Activated CD4-positive, alpha-beta T cell treated with anti-CD3 and anti-CD28 coated beads, Interleukin-2, amount 10 ng/mL, durations not matched to agents 24 days and 14 days (primary cell): ENCODE measurements around the gene RXRA. TPM values are rescaled to one million over a fixed set of nuclear protein-coding genes. Genes with fewer than 3 reads are reported as not detected.

ENCODE experiments used
- DNase-seq: peaks from one replicate; pipeline ENCODE4 v3.0.0; 2022
- H3K27ac Mint-ChIP-seq: one replicate; pipeline ENCODE4 v1.8.0; 2022; ENCODE audit warnings: mild to moderate bottlenecking, mixed read lengths
- H3K27me3 Mint-ChIP-seq: one replicate; pipeline ENCODE4 v1.8.0; 2022; ENCODE audit warnings: mixed read lengths
- H3K36me3 Mint-ChIP-seq: one replicate; pipeline ENCODE4 v1.8.0; 2022; ENCODE audit warnings: low read depth, mild to moderate bottlenecking, mixed read lengths
- H3K4me1 Mint-ChIP-seq: one replicate; pipeline ENCODE4 v1.8.0; 2021; ENCODE audit warnings: mixed read lengths
- H3K4me3 Mint-ChIP-seq: one replicate; pipeline ENCODE4 v1.8.0; 2022; ENCODE audit warnings: mild to moderate bottlenecking, moderate library complexity, mixed read lengths
- H3K9me3 Mint-ChIP-seq: one replicate; pipeline ENCODE4 v1.8.0; 2021; ENCODE audit warnings: mixed read lengths
- intact Hi-C: fragments of 100-400 bp; cut with micrococcal nuclease; formaldehyde crosslinking; loops from one replicate; pipeline ENCODE4 v1.15.1; 2023
- total RNA-seq: library from RNA; stranded (reverse); gene quantifications from 2 replicates; pipeline ENCODE4 v1.2.3, GENCODE V29; 2022

The RXRA gene
- total RNA-seq, 1 donor from 2014 or later: 4.8 TPM

DNA sequence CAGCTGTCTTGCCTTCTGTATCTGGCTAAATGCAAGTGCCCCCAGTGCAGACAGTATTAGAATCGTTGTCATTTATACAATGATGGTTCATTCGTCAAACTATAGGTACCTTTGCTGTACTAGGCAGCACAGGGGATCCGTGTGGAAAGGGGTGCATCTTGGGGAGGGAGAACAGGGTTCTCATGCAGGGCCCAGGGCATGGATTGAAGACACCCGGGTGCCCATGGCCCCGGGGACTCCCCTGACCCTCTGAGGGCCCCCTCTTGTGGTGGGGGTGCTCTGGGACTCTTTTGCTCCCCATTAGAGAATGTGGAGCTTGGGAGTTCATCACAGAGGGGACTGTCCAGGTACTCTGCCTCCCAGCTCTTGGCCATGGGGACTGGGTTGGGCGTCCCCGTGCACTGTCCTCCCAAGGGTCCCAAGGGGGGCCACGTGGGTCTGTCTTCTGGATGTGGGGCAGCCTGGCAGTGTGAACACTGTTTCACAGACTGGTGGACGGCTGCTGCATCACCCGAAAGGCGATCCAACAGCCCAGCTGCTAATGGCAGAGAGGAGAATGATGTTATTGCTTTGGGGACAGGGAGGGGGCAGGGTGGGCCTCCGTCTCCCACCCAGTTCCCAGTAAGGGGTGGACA, 36.9 kb upstream of the RXRA start:
- no peak overlapping the region for H3K4me3 Mint-ChIP-seq
- no peaks in the 10 kb centered on the region for H3K9me3 Mint-ChIP-seq
- no peaks in the 10 kb centered on the region for H3K27me3 Mint-ChIP-seq
- no peaks in the 10 kb centered on the region for H3K36me3 Mint-ChIP-seq
- intact Hi-C loops: no loop called here
- H3K4me1 Mint-ChIP-seq: no peaks in the 10 kb centered on the region
- H3K27ac Mint-ChIP-seq: no peak overlapping the region
- DNase-seq: no peak

DNA sequence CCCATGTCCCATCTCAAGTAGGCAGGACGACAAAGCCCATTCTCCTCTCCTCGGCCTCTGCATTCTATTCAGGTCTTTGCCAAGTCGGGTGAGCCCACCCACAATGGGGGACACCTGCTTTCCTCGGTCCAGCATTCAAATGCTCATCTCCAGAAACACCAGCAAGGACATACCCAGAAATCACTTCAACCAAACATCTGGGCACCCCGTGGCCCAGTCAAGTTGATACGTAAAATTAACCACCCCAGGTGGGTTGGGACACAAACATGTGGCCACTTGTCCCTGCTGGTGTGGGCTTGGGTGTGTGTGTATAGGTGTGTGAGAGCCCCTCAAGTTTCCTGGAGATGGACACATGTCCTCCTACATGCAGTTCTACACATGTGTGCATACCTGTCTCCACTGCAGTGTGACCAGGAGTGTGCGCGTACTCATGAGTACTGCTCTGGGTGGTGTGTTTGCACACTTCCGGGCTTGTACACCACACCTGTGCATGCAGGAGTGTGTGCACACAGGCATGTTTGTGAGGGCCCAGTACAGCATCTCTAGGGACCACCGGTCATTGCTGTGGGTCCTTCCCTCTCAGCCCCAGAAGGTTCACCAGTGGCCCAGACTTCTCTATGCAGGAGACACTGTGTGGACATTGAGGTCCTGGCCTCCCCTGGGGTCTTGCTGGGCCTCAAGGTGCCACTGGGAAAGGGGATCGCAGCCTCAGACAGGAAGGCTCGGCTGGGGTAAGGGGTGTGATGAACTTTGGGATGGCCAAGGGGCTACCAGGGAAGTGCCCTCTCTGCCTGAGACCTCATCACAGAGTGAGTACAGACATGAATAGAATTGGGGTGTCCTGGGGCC, 35.4 kb upstream of the RXRA start:
- no peak for DNase-seq
- intact Hi-C loops: no loop called here
- Mint-ChIP-seq H3K36me3 (no peaks in the 10 kb centered on the region), H3K27me3 (no peaks in the 10 kb centered on the region), H3K4me3 (no peak overlapping the region), H3K9me3 (no peaks in the 10 kb centered on the region), H3K4me1 (no peaks in the 10 kb centered on the region), H3K27ac (no peak overlapping the region)

DNA sequence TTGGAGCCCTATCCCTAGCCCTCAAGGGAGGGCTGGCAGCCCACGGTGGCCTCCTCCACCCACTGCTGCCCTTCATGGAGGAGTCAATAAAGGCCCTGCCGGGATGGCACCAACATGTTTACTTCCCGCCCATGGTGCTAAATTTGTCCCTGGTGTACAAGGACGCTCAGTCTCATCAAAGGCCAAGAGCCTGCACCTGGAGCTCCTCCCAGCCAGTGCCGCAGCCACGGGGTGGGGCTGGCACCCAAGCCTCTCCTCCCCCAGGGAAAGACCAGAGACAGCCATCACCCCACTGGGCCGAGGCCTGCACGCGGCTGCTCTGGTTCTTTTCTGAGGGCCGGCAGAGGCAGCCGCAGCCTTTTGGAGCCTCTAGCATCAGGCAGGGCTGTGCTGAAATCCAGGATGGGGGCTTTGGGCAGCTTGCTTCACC, 34.8 kb upstream of the RXRA start:
- no peak overlapping the region for H3K4me3 Mint-ChIP-seq
- no peaks in the 10 kb centered on the region for H3K9me3 Mint-ChIP-seq
- H3K36me3 Mint-ChIP-seq: no peaks in the 10 kb centered on the region
- no peak for DNase-seq
- H3K27me3 Mint-ChIP-seq: no peaks in the 10 kb centered on the region
- H3K4me1 Mint-ChIP-seq: no peaks in the 10 kb centered on the region
- intact Hi-C loops: no loop called here
- H3K27ac Mint-ChIP-seq: no peak overlapping the region

DNA sequence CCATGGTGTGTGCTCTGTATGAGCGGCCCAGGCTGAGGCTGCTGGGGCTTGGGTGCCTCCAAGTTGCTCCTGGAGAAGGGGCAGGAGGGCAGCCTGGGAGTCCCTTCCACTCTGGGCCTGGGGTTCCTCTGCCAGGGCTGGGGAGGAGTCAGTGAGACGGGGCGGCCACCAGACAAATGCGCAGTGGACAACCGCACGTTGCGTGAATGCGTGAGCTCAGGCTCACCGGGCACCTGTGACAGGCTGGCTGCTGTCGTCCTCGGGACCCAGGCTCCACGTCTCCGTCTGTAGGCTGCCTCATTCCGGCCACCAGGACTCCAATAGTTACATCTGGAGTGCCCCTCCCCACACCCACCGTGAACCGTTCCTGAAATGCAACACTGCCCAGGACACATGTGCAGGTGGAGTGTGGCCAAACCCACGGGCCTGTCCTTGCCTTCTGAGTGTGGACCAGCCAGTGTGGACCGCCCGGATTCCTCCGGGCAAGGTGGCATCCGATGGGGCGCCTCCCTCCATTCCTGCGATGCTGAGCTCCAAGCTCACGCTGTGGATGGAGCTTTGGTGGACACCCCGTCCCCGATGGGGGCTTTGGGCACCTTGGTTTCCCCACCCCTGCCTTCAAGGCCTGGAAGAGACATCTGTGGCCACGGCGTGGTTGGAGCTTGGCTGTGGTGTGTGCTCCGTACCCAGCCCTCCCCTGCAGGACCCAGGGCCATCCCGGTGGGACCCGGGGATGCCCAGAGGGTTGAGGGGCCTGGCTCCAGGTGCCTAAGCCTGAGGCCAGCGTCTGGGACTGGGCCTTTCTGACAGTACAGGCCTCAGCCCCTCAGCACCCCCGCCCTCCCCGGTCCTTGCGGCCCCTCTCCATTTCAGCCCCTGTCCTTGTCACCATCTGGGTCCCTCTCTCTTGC, 34.0 kb upstream of the RXRA start:
- H3K27ac Mint-ChIP-seq: no peak overlapping the region
- H3K36me3 Mint-ChIP-seq: no peaks in the 10 kb centered on the region
- no peaks in the 10 kb centered on the region for H3K4me1 Mint-ChIP-seq
- H3K27me3 Mint-ChIP-seq: no peaks in the 10 kb centered on the region
- H3K4me3 Mint-ChIP-seq: no peak overlapping the region
- intact Hi-C loops: no loop called here
- no peak for DNase-seq
- H3K9me3 Mint-ChIP-seq: no peaks in the 10 kb centered on the region

DNA sequence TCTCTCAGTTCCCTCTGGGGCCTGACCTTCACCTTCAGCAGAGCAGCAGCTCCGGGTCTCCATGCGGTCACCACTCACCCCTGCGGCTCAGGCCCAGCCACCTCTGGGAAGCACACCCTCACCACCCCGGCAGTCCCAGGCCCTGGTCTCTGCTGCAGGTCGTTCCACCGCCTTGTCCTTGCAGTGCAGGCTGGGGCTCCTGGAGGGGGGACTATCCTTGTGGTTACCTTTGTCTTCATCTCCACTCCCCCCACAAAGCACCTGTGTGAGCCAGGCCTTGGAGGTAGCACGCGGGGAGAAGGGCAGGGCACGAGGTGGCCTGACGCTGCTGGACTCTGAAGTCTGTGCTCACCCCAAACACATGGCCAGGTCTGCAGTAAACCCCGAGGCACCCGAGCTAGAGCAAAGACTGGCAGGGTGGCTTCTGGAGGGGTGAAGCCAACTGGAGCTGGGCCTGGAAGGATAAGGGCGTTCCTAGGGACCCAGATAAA, 33.2 kb upstream of the RXRA start:
- no peak overlapping the region for H3K27ac Mint-ChIP-seq
- H3K36me3 Mint-ChIP-seq: no peaks in the 10 kb centered on the region
- H3K4me1 Mint-ChIP-seq: no peaks in the 10 kb centered on the region

DNA sequence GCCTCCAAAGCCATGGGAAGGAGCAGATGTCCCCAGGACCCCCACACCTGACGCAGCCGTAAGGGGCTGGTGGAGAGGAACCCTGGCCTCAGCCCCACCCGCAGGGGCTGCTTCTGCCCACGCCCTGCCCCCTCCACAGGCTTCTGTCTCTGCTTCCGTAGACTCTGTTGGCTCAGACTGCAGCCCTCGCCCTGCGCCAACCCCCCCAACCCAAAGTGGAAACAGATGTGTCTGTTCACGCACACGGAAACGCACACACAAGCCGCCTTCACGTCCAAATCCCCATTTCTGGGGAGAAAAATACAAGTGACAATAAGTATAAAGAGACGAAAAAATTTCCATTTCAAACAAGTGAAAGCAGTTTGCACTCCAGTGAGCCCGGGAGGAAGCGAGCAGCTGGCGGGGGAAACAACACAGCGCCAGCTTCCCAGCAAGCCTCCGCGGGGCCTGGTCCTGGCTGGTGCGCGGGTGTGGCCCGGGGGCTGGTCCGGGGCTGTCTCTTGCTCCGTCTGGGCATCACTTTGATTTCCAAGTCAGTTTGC, 32.6 kb upstream of the RXRA start:
- DNase-seq: no peak
- no peak overlapping the region for H3K27ac Mint-ChIP-seq
- H3K9me3 Mint-ChIP-seq: no peaks in the 10 kb centered on the region
- H3K4me1 Mint-ChIP-seq: no peaks in the 10 kb centered on the region
- H3K4me3 Mint-ChIP-seq: no peak overlapping the region
- H3K36me3 Mint-ChIP-seq: no peaks in the 10 kb centered on the region
- intact Hi-C loops: no loop called here
- no peaks in the 10 kb centered on the region for H3K27me3 Mint-ChIP-seq

More for the DNA sequence above, 33.2 kb upstream of the RXRA start:
- no peak overlapping the region for H3K4me3 Mint-ChIP-seq
- H3K9me3 Mint-ChIP-seq: no peaks in the 10 kb centered on the region
- no peak for DNase-seq
- no peaks in the 10 kb centered on the region for H3K27me3 Mint-ChIP-seq
- intact Hi-C loops: no loop called here

DNA sequence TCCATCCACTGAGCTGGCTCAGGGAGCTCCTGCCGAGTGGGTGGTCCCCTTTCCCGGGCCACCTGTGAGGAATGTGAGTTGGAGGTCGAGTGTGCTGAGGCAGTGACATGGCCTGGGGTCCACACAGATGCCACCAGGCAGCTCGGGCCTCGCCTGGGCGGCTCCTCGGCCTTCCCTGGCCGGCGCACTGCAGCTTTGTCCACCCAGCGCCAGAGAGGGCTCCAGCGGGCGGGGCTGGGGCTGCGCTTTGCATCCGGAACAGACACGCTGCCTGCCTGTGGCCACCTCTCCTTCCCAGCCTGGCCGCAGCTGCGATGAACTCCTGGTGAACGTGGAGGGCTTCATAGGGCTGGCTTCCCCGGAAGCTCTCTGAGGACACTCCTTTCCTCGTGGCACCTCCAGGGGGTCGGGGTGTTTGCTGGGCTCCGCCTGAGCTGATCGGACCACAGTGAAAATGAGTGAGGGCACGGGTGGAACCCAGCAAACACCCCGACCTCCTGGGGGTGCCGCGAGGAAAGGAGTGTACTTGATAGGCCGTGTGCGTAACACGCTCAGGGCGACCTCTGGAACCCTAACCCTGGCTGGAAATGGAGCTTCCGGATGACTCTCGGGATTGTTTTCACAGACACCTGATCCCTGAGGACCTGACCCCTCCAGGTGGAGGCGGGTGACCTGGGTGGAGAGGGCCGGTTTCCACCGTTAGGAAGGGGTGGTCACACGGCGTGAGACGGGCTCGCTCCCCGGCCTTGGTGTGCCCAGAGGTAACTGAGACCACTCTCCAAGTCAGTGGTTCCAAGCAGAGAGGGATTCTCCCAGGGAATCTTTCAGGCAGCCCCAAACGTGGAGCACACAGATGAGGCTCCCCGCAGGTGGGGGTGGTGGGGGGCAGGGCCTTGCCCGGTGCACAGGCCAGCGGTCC, 31.8 kb upstream of the RXRA start:
- Mint-ChIP-seq H3K36me3 (no peaks in the 10 kb centered on the region), H3K27ac (no peak overlapping the region), H3K27me3 (no peaks in the 10 kb centered on the region), H3K4me3 (no peak overlapping the region), H3K9me3 (no peaks in the 10 kb centered on the region), H3K4me1 (no peaks in the 10 kb centered on the region)
- DNase-seq: no peak
- intact Hi-C loops: no loop called here

DNA sequence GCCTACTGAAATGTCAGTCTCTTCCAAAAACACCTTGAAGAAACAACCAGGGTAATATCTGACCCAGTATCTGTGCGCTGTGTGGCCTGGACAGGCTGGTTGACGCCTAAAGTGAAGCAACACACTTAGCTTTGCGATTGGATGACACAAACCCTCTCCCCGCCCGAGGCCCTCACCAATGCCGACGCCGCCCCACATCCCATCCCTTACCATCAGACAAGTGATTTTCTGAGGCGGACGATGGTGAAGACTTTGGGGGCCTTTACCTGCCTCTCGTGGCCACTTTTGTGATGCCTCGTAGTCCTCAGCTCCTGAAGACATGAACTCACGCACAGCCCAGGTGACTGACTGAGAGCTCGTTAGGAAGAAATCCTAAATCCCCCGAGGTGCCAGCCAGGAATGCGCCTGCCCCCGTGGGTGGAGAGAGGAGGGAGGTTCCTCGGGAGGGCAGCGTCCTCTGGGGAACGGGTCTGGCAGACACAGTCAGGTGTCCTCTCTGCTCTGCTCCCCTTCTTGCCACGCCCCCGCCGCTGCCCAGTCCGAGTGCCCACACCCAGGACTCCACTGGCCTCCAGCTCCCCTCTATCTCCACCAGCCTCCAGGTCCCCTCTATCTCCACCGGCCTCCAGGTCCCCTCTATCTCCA, 31.0 kb upstream of the RXRA start:
- no peaks in the 10 kb centered on the region for H3K36me3 Mint-ChIP-seq
- no peaks in the 10 kb centered on the region for H3K27me3 Mint-ChIP-seq
- H3K9me3 Mint-ChIP-seq: no peaks in the 10 kb centered on the region
- DNase-seq: no peak
- H3K27ac Mint-ChIP-seq: no peak overlapping the region
- no peak overlapping the region for H3K4me3 Mint-ChIP-seq
- intact Hi-C loops: no loop called here
- H3K4me1 Mint-ChIP-seq: no peaks in the 10 kb centered on the region

DNA sequence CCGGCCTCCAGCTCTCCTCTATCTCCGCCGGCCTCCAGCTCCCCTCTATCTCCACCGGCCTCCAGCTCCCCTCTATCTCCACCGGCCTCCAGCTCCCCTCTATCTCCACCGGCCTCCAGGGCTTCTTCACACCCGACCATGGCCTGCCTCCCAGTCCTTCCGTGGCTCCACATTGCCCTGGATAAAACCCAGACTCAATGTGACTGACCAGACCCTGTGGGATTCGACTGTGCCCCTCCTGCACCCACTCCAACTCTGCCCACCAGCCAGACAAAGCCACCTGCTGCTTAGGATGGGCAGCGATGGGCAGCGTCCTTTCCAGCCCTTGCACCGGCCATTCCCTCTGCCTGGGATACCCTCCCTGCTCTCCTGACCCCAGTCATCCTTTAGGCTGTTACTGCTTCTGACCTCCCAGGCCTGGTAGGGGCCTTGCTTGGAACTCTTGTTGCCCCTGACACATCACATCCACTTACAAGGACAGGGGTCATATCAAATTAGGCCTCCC, 30.5 kb upstream of the RXRA start:
- intact Hi-C loops: no loop called here
- peaks cover 1% of the 10 kb centered on the region for H3K4me1 Mint-ChIP-seq
- no peaks in the 10 kb centered on the region for H3K36me3 Mint-ChIP-seq
- no peak overlapping the region for H3K4me3 Mint-ChIP-seq
- H3K9me3 Mint-ChIP-seq: no peaks in the 10 kb centered on the region
- H3K27me3 Mint-ChIP-seq: peaks cover 3% of the 10 kb centered on the region
- DNase-seq: no peak
- no peak overlapping the region for H3K27ac Mint-ChIP-seq

DNA sequence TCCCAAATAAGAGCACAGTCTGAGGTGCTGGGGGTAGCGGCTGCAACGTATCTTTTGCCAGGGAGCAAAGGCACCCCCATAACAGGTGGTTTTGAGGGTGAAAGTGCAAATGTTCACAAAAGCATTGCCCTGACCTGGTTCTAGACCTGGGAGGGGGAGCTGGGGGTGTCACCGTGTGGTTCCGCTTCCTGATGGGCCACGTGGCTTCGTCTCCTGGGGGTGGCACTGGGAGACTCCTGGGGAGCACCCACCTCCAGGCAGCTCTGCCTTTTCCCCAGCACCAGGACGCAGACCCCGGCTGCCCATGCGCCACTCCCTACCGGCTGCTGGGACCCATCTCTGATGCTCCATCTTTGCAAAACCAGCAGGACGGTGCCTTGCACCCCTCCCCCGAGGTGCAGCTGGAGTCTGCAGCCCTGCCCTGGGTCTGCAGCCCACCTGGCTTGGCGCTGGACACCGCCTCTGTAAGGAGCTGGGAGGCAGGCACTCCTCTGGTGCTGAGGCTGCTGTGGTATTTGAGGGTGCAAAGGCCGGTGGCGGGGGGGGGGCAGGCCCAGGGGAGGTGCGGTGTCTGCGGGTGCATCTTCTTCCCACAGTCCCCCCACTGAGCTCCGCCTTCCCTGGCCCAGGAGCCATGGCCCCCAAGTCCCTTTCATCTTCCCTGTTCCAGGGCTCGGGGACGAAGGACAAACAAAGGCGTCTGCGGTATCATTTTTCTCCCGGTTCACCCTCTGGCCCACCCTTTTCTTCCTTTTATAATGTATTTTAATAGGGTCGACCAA, 29.8 kb upstream of the RXRA start:
- H3K4me1 Mint-ChIP-seq: peaks cover 2% of the 10 kb centered on the region
- DNase-seq: no peak
- no peak overlapping the region for H3K4me3 Mint-ChIP-seq
- no peaks in the 10 kb centered on the region for H3K9me3 Mint-ChIP-seq
- intact Hi-C loops: no loop called here
- H3K27me3 Mint-ChIP-seq: peaks cover 3% of the 10 kb centered on the region
- no peaks in the 10 kb centered on the region for H3K36me3 Mint-ChIP-seq
- H3K27ac Mint-ChIP-seq: no peak overlapping the region

DNA sequence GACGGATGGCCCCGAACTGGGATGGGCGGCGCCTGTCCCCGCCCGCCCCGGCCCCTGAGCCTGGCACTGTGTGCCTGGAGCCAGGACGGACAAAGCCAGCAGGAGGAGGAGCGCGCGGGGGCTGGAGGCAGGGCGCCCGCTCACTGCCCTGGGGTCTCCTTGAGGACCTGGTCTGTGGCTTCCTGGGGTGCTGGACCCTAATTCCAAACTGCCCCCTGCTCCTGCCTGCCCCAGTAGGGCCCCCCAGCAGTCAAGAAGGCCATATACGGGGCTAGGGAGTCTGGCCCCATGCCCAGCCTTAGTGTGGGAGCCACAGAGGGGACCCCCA, 29.2 kb upstream of the RXRA start:
- no peaks in the 10 kb centered on the region for H3K9me3 Mint-ChIP-seq
- no peak for DNase-seq
- no peaks in the 10 kb centered on the region for H3K36me3 Mint-ChIP-seq
- H3K4me1 Mint-ChIP-seq: peaks cover 6% of the 10 kb centered on the region
- H3K27me3 Mint-ChIP-seq: peaks cover 5% of the 10 kb centered on the region
- H3K27ac Mint-ChIP-seq: no peak overlapping the region
- no peak overlapping the region for H3K4me3 Mint-ChIP-seq
- intact Hi-C loops: no loop called here

DNA sequence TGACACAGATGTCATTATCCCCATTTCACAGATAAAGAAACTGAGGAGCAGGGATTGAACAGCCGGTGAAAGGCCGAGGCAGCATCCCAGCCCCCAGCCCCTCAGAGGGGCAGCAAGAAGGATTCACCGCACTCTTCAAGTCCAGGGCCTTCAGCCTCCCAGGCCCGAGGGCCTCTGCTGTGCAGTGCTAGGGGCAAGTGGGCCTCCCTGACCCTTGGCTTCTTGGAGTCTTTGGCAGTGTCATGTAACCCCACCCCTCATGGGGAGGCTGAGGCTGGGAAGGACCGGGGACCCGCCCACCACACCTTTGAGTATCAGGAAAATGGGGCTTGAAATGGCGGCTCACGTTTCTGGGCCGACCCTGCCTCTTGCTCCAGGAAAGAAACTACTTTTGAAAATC, 28.7 kb upstream of the RXRA start:
- intact Hi-C loops: no loop called here
- no peak overlapping the region for H3K4me3 Mint-ChIP-seq
- H3K27me3 Mint-ChIP-seq: peaks cover 5% of the 10 kb centered on the region
- DNase-seq: no peak
- peaks cover 6% of the 10 kb centered on the region for H3K4me1 Mint-ChIP-seq
- H3K9me3 Mint-ChIP-seq: no peaks in the 10 kb centered on the region
- H3K27ac Mint-ChIP-seq: no peak overlapping the region
- no peaks in the 10 kb centered on the region for H3K36me3 Mint-ChIP-seq
